Measurements from ENCODE around the gene DMD.

The DMD gene

GRCh38 chrX:32483534-32484136 is 727.7 kb downstream of the DMD start:
- no peak overlapping the region for H3K27ac Mint-ChIP-seq (ENCODE audit: low read depth)
- ATAC-seq (replicated peaks; ENCODE audit: extremely low read depth, poor library complexity, severe bottlenecking) (no peak), DNase-seq (ENCODE audit: low spot score in 2 of 2) (no peak)
- no peaks in the 10 kb centered on the region for H3K4me1 Mint-ChIP-seq
- H3K36me3 Mint-ChIP-seq (ENCODE audit: insufficient read depth), result no peaks in the 10 kb centered on the region
- H3K9me3 Mint-ChIP-seq, result no peaks in the 10 kb centered on the region
- H3K4me3 Mint-ChIP-seq, result no peak overlapping the region
- no peaks in the 10 kb centered on the region for H3K27me3 Mint-ChIP-seq

GRCh38 chrX:32480019-32480418 is 731.3 kb downstream of the DMD start:
- ATAC-seq (replicated peaks; ENCODE audit: extremely low read depth, poor library complexity, severe bottlenecking) (no peak), DNase-seq (ENCODE audit: low spot score in 2 of 2) (no peak)
- Mint-ChIP-seq H3K27me3 (no peaks in the 10 kb centered on the region), H3K4me1 (no peaks in the 10 kb centered on the region), H3K36me3 (ENCODE audit: insufficient read depth) (no peaks in the 10 kb centered on the region), H3K27ac (ENCODE audit: low read depth) (no peak overlapping the region), H3K4me3 (no peak overlapping the region), H3K9me3 (no peaks in the 10 kb centered on the region)

GRCh38 chrX:32472364-32472763 is 739.0 kb downstream of the DMD start:
- Mint-ChIP-seq H3K4me1 (no peaks in the 10 kb centered on the region), H3K27me3 (no peaks in the 10 kb centered on the region), H3K4me3 (no peak overlapping the region), H3K27ac (ENCODE audit: low read depth) (no peak overlapping the region), H3K9me3 (no peaks in the 10 kb centered on the region), H3K36me3 (ENCODE audit: insufficient read depth) (no peaks in the 10 kb centered on the region)
- DNase-seq (ENCODE audit: low spot score in 2 of 2) (no peak), ATAC-seq (replicated peaks; ENCODE audit: extremely low read depth, poor library complexity, severe bottlenecking) (no peak)

- no peaks in the 10 kb centered on the region for H3K27me3 Mint-ChIP-seq
- no peak for ATAC-seq (replicated peaks; ENCODE audit: extremely low read depth, poor library complexity, severe bottlenecking)
- H3K4me3 Mint-ChIP-seq, result no peak overlapping the region
- peaks cover 2% of the 10 kb centered on the region for H3K36me3 Mint-ChIP-seq (ENCODE audit: insufficient read depth)
- peaks cover 13% of the 10 kb centered on the region for H3K9me3 Mint-ChIP-seq
- H3K27ac Mint-ChIP-seq (ENCODE audit: low read depth), result no peak overlapping the region
- no peak for DNase-seq (ENCODE audit: low spot score in 2 of 2)
- H3K4me1 Mint-ChIP-seq, result no peaks in the 10 kb centered on the region
These were observed 755.6 kb downstream of the DMD start for GRCh38 chrX:32455704-32456103.

- H3K27me3 Mint-ChIP-seq, result no peaks in the 10 kb centered on the region
- H3K36me3 Mint-ChIP-seq (ENCODE audit: insufficient read depth), result peaks cover 2% of the 10 kb centered on the region
- H3K27ac Mint-ChIP-seq (ENCODE audit: low read depth), result no peak overlapping the region
- peaks cover 13% of the 10 kb centered on the region for H3K9me3 Mint-ChIP-seq
- ATAC-seq (replicated peaks; ENCODE audit: extremely low read depth, poor library complexity, severe bottlenecking) (no peak), DNase-seq (ENCODE audit: low spot score in 2 of 2) (no peak)
- H3K4me3 Mint-ChIP-seq, result no peak overlapping the region
- H3K4me1 Mint-ChIP-seq, result no peaks in the 10 kb centered on the region
These were observed 759.2 kb downstream of the DMD start for GRCh38 chrX:32451954-32452695.

GRCh38 chrX:32448945-32449344 is 762.4 kb downstream of the DMD start:
- peaks cover 14% of the 10 kb centered on the region for H3K9me3 Mint-ChIP-seq
- H3K4me1 Mint-ChIP-seq, result no peaks in the 10 kb centered on the region
- H3K36me3 Mint-ChIP-seq (ENCODE audit: insufficient read depth), result no peaks in the 10 kb centered on the region
- H3K27me3 Mint-ChIP-seq, result no peaks in the 10 kb centered on the region
- H3K4me3 Mint-ChIP-seq, result no peak overlapping the region
- DNase-seq (ENCODE audit: low spot score in 2 of 2) (no peak), ATAC-seq (replicated peaks; ENCODE audit: extremely low read depth, poor library complexity, severe bottlenecking) (no peak)
- no peak overlapping the region for H3K27ac Mint-ChIP-seq (ENCODE audit: low read depth)

GRCh38 chrX:32448320-32448719 is 763.0 kb downstream of the DMD start:
- Mint-ChIP-seq H3K27me3 (no peaks in the 10 kb centered on the region), H3K4me1 (no peaks in the 10 kb centered on the region), H3K27ac (ENCODE audit: low read depth) (no peak overlapping the region), H3K4me3 (no peak overlapping the region), H3K36me3 (ENCODE audit: insufficient read depth) (no peaks in the 10 kb centered on the region), H3K9me3 (peaks cover 17% of the 10 kb centered on the region)
- DNase-seq (ENCODE audit: low spot score in 2 of 2) (no peak), ATAC-seq (replicated peaks; ENCODE audit: extremely low read depth, poor library complexity, severe bottlenecking) (no peak)

- H3K27ac Mint-ChIP-seq (ENCODE audit: low read depth), result no peak overlapping the region
- H3K36me3 Mint-ChIP-seq (ENCODE audit: insufficient read depth), result no peaks in the 10 kb centered on the region
- H3K9me3 Mint-ChIP-seq, result peaks cover 17% of the 10 kb centered on the region
- no peak for ATAC-seq (replicated peaks; ENCODE audit: extremely low read depth, poor library complexity, severe bottlenecking)
- no peak for DNase-seq (ENCODE audit: low spot score in 2 of 2)
- H3K4me1 Mint-ChIP-seq, result no peaks in the 10 kb centered on the region
- H3K27me3 Mint-ChIP-seq, result no peaks in the 10 kb centered on the region
- H3K4me3 Mint-ChIP-seq, result no peak overlapping the region
These were observed 763.7 kb downstream of the DMD start for GRCh38 chrX:32447640-32448039.

- Mint-ChIP-seq H3K9me3 (peaks cover 11% of the 10 kb centered on the region), H3K4me1 (no peaks in the 10 kb centered on the region), H3K27ac (ENCODE audit: low read depth) (no peak overlapping the region), H3K4me3 (no peak overlapping the region), H3K36me3 (ENCODE audit: insufficient read depth) (no peaks in the 10 kb centered on the region), H3K27me3 (no peaks in the 10 kb centered on the region)
- DNase-seq (ENCODE audit: low spot score in 2 of 2) (no peak), ATAC-seq (replicated peaks; ENCODE audit: extremely low read depth, poor library complexity, severe bottlenecking) (no peak)
These were observed 767.5 kb downstream of the DMD start for GRCh38 chrX:32443841-32444240.

GRCh38 chrX:32421266-32421665 is 790.1 kb downstream of the DMD start:
- Mint-ChIP-seq H3K27me3 (no peaks in the 10 kb centered on the region), H3K36me3 (ENCODE audit: insufficient read depth) (no peaks in the 10 kb centered on the region), H3K9me3 (peaks cover 9% of the 10 kb centered on the region), H3K27ac (ENCODE audit: low read depth) (no peak overlapping the region), H3K4me1 (no peaks in the 10 kb centered on the region), H3K4me3 (no peak overlapping the region)
- ATAC-seq (replicated peaks; ENCODE audit: extremely low read depth, poor library complexity, severe bottlenecking), result no peak
- DNase-seq (ENCODE audit: low spot score in 2 of 2), result no peak

GRCh38 chrX:32408389-32408788 is 803.0 kb downstream of the DMD start:
- DNase-seq (ENCODE audit: low spot score in 2 of 2) (no peak), ATAC-seq (replicated peaks; ENCODE audit: extremely low read depth, poor library complexity, severe bottlenecking) (no peak)
- Mint-ChIP-seq H3K36me3 (ENCODE audit: insufficient read depth) (no peaks in the 10 kb centered on the region), H3K4me3 (no peak overlapping the region), H3K27me3 (no peaks in the 10 kb centered on the region), H3K9me3 (no peaks in the 10 kb centered on the region), H3K4me1 (no peaks in the 10 kb centered on the region), H3K27ac (ENCODE audit: low read depth) (no peak overlapping the region)

- no peaks in the 10 kb centered on the region for H3K27me3 Mint-ChIP-seq
- H3K27ac Mint-ChIP-seq (ENCODE audit: low read depth), result no peak overlapping the region
- peaks cover 16% of the 10 kb centered on the region for H3K9me3 Mint-ChIP-seq
- H3K4me3 Mint-ChIP-seq, result no peak overlapping the region
- peaks cover 1% of the 10 kb centered on the region for H3K36me3 Mint-ChIP-seq (ENCODE audit: insufficient read depth)
- DNase-seq (ENCODE audit: low spot score in 2 of 2) (no peak), ATAC-seq (replicated peaks; ENCODE audit: extremely low read depth, poor library complexity, severe bottlenecking) (no peak)
- no peaks in the 10 kb centered on the region for H3K4me1 Mint-ChIP-seq
These were observed 813.7 kb downstream of the DMD start for GRCh38 chrX:32397562-32398216.

- DNase-seq (ENCODE audit: low spot score in 2 of 2) (no peak), ATAC-seq (replicated peaks; ENCODE audit: extremely low read depth, poor library complexity, severe bottlenecking) (no peak)
- Mint-ChIP-seq H3K27ac (ENCODE audit: low read depth) (no peak overlapping the region), H3K9me3 (peaks cover 11% of the 10 kb centered on the region), H3K27me3 (no peaks in the 10 kb centered on the region), H3K36me3 (ENCODE audit: insufficient read depth) (peaks cover 1% of the 10 kb centered on the region), H3K4me1 (no peaks in the 10 kb centered on the region), H3K4me3 (no peak overlapping the region)
These were observed 815.5 kb downstream of the DMD start for GRCh38 chrX:32395878-32396277.

All from central memory CD8-positive, alpha-beta T cell (primary cell).